ENCODE measurements around the gene EMC6.

DNA sequence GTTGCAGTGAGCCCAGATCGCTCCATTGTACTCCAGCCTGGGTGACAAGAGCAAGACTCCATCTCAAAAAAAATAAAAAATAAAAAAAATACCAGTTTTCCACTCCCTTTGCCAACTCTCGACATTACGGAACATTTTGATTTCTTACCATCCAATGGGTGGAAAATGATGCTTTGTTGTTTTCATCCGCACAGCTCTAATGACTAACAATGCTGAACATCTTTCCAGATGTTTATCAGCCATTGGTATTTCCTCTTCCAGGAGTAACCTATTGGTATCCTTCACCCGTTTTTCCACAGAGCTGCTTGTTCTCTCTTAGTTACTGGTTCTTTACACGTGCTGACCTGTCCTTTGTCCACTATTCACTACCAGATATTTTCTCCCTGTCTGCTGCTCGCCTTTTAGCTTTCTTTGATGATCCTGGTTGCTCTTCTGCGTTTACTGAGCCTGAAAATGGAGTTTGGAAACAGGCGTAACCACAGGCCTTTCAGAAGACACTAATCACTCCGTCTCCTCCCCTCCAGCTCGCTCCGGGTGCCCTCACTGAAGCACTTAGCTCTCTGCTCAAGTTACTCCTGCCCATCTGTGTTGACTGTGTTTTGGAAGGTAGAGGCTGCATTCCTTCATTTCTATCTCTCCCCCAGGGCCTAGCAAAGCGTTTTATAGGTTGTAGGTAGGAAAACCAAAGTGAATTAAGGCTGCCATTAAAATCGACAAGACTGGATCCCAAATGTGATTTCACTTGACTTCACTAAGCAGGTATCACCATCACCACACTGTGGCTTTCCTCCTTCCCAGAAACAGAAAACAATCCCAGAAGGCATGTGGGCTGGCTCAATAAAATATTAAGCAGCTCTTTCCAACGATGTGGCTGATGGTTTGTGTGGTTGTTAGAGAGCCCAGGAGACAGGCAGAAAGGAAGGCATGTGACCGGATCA, 41.5 kb upstream of the EMC6 start:
- no peak for TF ChIP-seq POLR2AphosphoS5 (IDR thresholded peaks at IDR 0.05; ENCODE audit: borderline replicate concordance, low read depth, low read length)
- TF ChIP-seq EZH2 (IDR thresholded peaks at IDR 0.05), result no peak
